ENCODE measurements around the gene CST3.
"Not testable (repeated sequence)": the region's sequence is repeated elsewhere in the genome, so short reads cannot be mapped to it uniquely, and the experiment has no call there.

Gene CST3

DNA sequence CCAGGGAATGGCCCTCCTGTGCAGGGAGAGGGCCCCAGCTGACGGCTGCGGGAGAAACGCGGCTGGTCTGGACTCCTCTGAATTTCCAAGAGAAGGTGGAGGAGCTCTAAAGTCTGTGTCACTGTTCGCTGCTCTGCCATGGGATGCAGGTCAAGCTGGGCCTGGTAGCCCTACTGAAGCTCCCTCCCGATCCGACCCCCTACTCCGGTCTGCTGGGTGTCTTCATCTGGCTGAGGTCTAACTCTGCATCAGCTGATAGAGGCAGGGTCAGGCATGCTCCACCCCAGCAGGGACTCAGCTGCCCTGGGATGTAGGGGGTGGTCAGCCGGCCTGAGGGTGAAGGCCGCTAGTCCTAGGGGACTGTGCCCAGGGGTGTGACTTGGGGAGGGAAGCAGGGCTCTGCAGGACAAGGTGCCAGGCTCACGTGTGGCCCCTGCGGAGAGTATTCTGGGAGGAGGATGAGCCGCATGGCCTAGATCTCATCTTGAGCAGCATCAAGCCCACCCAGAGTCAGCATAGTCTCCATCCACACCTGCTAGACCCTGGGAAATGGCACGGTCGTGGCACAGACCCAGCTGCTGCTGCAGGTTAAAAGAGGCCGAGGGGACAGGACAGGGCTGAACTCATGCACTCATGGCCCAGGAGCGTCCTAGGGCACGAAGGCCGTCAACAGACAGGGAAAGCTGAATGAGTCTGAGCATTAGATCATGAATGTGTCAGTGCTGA is 1.4 kb downstream of the CST3 start:
- peaks cover 7% of the 10 kb centered on the region for H3K4me1 ChIP-seq (ENCODE audit: control insufficient read depth, insufficient read depth, low read length)

DNA sequence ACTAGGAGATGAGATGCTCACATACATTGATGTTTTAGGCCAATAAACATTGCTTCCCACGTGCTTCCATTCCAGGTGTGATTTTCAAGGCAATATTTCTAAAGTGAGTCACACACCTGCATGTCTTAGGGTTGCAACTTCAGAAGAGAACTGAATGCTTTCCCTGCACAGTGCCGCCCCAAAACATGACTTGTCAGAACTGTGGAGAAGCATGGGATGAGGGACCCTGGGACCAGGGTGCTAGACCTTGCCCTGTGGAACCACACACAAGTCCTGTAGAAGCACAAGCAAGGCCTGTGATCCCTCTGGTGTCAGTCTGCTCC is 2.0 kb downstream of the CST3 start:
- not testable (repeated sequence) for H3K27ac ChIP-seq (ENCODE audit: low read depth, low read length); H3K36me3 ChIP-seq (ENCODE audit: control insufficient read depth, insufficient read depth, low read length); H3K27me3 ChIP-seq (ENCODE audit: control insufficient read depth, insufficient read depth, low read length); H3K9ac ChIP-seq (ENCODE audit: low read length); H3K4me1 ChIP-seq (ENCODE audit: control insufficient read depth, insufficient read depth, low read length)
- peak overlapping the region; percentile 83 for H3K4me3 ChIP-seq (ENCODE audit: low read length)

More for the DNA sequence above, 1.4 kb downstream of the CST3 start:
- Histone ChIP-seq H3K4me3 (ENCODE audit: low read length) (peak overlapping the region; percentile 83), H3K27ac (ENCODE audit: low read depth, low read length) (peak overlapping the region; percentile 29), H3K27me3 (ENCODE audit: control insufficient read depth, insufficient read depth, low read length) (no peaks in the 10 kb centered on the region), H3K36me3 (ENCODE audit: control insufficient read depth, insufficient read depth, low read length) (peaks cover 9% of the 10 kb centered on the region), H3K9ac (ENCODE audit: low read length) (no peak overlapping the region)

DNA sequence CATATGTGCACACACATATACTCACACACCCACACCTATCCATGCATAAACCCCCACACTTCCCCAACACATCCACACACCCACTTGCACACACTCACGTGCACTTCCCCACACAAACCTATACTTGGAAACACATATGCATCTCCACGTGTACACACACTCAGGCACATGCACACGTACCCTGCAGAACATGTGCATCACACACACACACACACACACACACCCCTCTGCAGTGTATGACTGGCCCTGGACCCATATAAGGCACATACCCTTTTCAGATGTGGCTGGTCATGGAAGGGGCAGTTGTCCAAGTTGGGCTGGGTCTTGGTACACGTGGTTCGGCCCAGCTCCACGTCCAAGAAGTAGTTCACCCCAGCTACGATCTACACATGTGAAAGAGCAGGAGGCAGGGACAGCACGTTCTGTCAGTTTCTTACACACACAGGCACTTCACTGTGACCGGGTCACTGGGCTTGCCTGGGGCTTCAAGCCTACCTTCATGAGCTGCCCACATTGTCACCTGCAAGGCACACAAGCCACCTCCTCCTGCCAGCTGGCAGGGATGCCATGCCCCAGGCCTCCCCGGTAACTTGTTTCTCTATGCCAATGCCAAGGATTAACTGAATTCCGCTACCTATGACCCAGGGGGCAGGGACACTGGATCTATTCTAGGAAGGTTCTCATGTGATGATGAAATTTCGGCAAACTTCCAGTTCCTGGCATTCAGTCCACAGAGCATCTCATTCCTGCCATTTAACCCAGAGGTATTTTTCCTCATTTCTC is 2.6 kb downstream of the CST3 start:
- peak overlapping the region; percentile 36 for H3K4me3 ChIP-seq (ENCODE audit: low read length)

DNA sequence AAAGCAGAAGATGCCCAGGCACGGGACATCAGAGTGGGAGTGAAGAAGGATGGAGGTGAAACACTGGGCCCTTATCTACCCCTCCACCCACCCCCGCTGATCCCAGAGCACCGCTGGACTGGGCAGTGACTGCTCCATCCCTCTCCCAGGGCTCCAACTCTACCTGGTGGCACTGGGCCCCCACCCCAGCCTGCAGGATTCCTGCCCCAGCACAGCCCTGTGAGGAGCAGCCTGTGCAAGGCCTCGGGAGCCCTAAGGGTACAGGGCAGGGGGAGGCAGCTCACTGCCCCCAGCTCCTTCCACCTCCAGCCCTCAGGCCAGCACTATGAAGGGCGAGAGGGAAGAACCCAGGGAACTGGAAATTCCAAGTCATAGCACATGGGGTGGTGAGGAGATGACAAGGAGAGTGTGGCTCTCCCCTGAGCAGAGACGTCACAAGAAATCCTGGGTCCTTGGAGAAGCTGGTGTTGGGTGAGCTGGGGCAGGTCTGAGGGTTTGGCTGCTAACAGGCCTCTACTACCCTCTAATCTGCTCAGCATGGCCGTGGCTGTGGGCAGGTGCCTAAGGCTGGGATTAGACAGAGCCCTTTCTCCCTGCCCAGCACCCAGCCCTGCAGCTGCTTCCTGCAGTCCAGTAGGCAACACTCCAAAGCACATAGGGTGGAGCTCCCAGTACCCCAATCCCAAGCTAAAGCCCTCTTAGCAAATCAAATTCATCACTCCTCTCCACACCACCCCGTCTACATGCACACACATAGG is 3.5 kb downstream of the CST3 start:
- Histone ChIP-seq H3K4me1 (ENCODE audit: control insufficient read depth, insufficient read depth, low read length) (peaks cover 7% of the 10 kb centered on the region), H3K9ac (ENCODE audit: low read length) (no peak overlapping the region), H3K27ac (ENCODE audit: low read depth, low read length) (no peak overlapping the region), H3K4me3 (ENCODE audit: low read length) (no peak overlapping the region), H3K36me3 (ENCODE audit: control insufficient read depth, insufficient read depth, low read length) (peaks cover 9% of the 10 kb centered on the region), H3K27me3 (ENCODE audit: control insufficient read depth, insufficient read depth, low read length) (no peaks in the 10 kb centered on the region)

More for the DNA sequence above, 2.6 kb downstream of the CST3 start:
- Histone ChIP-seq H3K27ac (ENCODE audit: low read depth, low read length) (no peak overlapping the region), H3K36me3 (ENCODE audit: control insufficient read depth, insufficient read depth, low read length) (peaks cover 9% of the 10 kb centered on the region), H3K4me1 (ENCODE audit: control insufficient read depth, insufficient read depth, low read length) (peaks cover 7% of the 10 kb centered on the region), H3K9ac (ENCODE audit: low read length) (no peak overlapping the region), H3K27me3 (ENCODE audit: control insufficient read depth, insufficient read depth, low read length) (no peaks in the 10 kb centered on the region)

DNA sequence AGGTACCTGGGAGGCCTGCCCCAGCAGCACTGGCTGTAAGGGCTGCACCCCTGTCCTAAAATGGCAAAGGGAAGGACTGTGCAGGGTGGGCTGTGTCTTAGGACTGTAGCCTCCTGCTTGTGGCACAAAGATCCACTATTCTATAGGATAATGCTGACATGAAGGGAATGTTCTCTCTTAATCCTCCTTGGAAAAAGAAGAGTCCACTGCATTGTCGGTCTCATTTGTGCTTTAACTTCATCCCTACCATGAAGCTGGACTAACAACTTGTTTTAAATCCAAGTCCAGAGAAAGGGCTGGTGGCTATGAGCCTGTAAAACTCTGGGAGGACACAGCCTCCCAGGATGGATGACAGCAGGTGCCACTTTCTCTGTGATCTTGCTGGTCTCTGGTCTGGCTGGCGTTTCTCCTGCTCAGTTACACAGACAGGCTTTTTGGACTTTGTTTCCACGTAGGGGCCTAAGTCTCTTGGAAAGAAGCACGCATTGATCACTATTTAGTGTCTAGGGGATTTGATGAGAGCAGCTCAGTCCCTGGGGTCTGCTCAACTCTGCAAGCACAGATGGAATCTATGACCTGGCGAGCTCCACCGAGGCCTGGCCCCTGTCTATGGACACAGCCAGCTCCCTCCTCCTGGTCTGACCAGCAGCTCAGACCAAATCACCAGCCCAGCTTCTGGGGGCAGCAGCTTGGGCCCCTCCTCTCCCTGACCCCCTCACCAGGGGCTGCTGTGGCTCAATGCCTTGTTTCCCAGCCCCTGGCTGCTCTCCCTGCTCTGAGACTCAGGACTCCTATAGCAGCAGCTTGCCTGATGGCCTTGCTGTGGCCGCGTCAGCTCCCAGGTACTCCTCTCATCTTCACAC is 4.8 kb downstream of the CST3 start:
- H3K9ac ChIP-seq (ENCODE audit: low read length) = no peak overlapping the region
- no peak overlapping the region for H3K27ac ChIP-seq (ENCODE audit: low read depth, low read length)
- no peak overlapping the region for H3K4me3 ChIP-seq (ENCODE audit: low read length)
- peaks cover 9% of the 10 kb centered on the region for H3K36me3 ChIP-seq (ENCODE audit: control insufficient read depth, insufficient read depth, low read length)
- no peaks in the 10 kb centered on the region for H3K27me3 ChIP-seq (ENCODE audit: control insufficient read depth, insufficient read depth, low read length)
- H3K4me1 ChIP-seq (ENCODE audit: control insufficient read depth, insufficient read depth, low read length) = peaks cover 7% of the 10 kb centered on the region

DNA sequence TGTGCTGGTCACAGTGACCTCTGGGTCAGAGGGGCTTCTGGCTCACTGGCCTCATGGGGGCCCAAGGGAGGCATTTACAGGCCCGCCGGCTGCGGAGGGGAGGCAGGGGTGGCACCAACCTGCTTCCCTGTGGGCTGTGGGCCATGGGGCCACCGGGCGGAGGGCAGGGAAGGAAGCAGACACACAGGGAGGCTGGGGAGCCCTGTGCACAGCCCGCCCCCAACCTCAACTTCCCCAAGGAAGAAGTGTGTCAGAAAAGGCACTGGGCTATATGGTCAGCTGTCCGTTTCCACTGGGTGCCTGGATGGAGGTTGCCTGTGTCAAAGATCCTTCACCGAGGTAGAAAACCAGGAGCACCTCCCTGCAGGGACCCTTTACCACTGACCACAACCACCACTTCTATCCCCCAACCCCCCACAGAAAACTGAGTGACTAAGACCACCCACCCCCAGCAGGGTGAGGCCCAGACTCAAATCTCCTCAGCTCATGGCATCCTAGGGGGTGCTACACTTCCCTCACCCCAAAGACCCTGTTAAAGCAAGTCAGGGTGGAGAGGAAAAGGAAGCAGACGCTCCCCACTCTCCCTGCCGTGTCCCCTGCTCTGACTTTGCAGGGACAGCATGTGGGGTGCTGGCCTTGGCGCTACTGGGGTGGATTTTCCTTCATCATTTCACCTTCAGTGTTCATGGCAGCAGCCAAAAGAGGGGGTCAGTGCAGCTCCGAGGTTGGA is 5.6 kb downstream of the CST3 start:
- Histone ChIP-seq H3K36me3 (ENCODE audit: control insufficient read depth, insufficient read depth, low read length) (peaks cover 9% of the 10 kb centered on the region), H3K4me1 (ENCODE audit: control insufficient read depth, insufficient read depth, low read length) (peaks cover 7% of the 10 kb centered on the region), H3K27ac (ENCODE audit: low read depth, low read length) (no peak overlapping the region), H3K4me3 (ENCODE audit: low read length) (no peak overlapping the region), H3K27me3 (ENCODE audit: control insufficient read depth, insufficient read depth, low read length) (no peaks in the 10 kb centered on the region), H3K9ac (ENCODE audit: low read length) (no peak overlapping the region)

DNA sequence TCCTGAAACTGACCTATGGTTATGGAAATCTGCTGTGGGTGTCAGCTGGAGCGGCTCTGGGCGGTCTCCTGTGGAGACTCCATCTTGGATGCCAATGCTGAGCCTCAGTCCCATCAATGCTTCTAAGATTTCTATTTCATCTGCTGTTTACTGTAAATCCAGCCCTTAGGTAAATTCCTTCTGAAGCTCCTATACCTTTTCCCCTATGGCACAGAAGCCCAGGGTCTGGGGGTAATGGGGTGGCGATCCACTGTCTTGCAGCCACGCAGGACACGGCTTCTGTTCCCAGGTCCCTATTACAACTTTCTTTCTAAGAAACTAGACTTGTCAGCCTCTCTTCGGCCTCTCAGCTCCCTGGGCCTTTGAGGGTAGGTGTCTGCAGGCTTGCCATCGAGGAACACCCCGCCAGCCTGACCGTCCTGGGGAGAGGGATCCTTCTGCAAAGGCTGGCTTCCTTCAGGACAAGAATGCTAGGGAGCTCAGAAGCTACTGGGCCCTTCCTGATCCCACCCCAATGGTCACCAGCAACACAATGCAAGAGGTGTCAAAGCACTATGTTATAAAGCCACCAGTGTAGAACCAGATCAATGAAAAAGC is 6.4 kb downstream of the CST3 start:
- no peaks in the 10 kb centered on the region for H3K27me3 ChIP-seq (ENCODE audit: control insufficient read depth, insufficient read depth, low read length)
- no peak overlapping the region for H3K9ac ChIP-seq (ENCODE audit: low read length)
- peaks cover 9% of the 10 kb centered on the region for H3K36me3 ChIP-seq (ENCODE audit: control insufficient read depth, insufficient read depth, low read length)
- peaks cover 7% of the 10 kb centered on the region for H3K4me1 ChIP-seq (ENCODE audit: control insufficient read depth, insufficient read depth, low read length)
- no peak overlapping the region for H3K4me3 ChIP-seq (ENCODE audit: low read length)
- no peak overlapping the region for H3K27ac ChIP-seq (ENCODE audit: low read depth, low read length)

DNA sequence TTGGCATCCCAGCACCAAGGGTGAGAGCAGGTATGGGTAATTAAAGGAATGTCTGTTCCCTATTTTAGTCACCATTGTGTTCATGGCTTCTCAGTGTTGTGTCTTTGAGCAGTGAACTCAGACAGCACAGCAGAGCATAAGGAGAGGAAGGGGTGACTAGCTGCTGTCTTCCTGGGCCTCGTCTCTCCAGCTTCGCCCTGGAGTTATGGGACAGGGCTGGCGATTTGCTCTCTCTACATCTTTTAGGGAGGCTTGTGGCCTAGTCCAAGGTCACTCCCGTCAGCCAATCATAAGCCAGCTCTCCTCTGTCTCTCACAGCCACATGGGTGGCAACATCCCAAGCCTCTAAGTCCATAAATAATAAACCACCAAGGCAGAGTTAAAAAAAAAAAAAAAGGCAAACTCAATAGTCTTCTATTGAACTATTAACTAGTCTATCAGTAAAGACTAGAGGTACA is 7.3 kb downstream of the CST3 start:
- Histone ChIP-seq H3K36me3 (ENCODE audit: control insufficient read depth, insufficient read depth, low read length) (peaks cover 9% of the 10 kb centered on the region), H3K4me3 (ENCODE audit: low read length) (no peak overlapping the region), H3K9ac (ENCODE audit: low read length) (no peak overlapping the region), H3K27ac (ENCODE audit: low read depth, low read length) (no peak overlapping the region), H3K4me1 (ENCODE audit: control insufficient read depth, insufficient read depth, low read length) (peaks cover 5% of the 10 kb centered on the region), H3K27me3 (ENCODE audit: control insufficient read depth, insufficient read depth, low read length) (no peaks in the 10 kb centered on the region)

DNA sequence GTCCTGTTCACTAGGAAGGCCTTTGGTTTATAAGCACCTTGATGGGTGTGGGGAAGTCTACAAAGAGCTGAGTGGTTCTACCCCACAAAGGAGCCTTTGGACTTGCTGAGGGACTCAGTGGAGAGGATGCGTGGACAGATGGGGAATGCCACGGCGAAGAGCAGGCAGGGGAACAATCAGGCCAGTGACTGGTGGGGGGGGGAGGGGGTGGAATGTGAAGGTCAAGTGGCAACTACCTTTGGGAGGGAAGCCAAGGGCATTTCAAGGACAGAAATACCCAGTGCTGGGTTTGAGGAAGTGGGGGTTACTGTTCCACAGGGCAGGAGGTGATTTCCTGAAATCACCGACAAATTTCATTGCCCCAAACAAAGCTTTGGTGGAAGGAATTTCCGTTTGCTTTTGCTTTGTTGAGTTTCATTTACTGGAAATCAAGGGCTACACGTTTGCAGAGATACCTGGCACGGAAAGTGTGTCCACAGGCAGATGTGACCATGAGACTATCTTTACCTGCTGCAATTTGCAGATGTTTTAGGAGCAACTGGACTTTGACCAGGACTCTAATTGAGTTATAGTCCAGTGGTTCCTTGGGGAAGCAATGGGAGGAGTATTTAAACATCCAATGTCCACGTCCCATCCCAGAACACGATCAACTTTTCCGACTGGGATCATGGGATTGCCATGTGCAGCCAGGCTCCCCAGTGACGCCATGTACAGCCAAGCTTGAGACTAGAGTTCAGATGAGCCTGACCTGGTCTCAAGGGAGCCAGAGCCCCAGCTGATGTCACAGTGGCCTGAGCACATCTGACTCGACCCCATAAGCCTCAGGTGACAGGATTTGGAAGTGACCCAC is 8.0 kb downstream of the CST3 start:
- Histone ChIP-seq H3K4me1 (ENCODE audit: control insufficient read depth, insufficient read depth, low read length) (peaks cover under 1% of the 10 kb centered on the region), H3K27me3 (ENCODE audit: control insufficient read depth, insufficient read depth, low read length) (no peaks in the 10 kb centered on the region), H3K36me3 (ENCODE audit: control insufficient read depth, insufficient read depth, low read length) (peaks cover 5% of the 10 kb centered on the region), H3K9ac (ENCODE audit: low read length) (no peak overlapping the region), H3K4me3 (ENCODE audit: low read length) (no peak overlapping the region), H3K27ac (ENCODE audit: low read depth, low read length) (no peak overlapping the region)

DNA sequence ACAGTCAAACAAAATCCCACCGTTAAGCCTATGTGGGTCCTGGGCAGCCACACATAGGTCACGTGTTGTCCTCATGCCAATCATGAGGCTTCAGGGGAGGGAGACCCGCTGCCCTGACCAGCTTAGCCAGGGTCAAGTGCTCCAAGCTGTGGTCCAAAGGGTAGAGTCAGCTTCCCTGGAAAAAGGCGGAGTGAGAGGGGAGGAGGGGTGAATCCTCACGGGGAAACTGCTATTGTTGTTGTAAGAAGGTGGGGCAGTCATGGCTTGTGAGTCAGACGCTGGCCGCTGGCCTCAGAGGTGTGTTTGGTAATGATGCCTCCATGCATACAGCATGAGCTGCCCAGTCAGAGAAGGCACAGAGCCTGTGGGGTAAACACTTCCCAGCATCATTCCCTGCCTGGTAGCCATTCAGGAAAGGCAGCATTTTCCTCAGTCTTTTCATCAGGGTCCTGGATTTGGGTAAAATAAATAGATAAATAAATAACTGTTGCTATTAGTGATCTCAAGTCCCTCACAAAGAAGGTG is 8.7 kb downstream of the CST3 start:
- H3K27me3 ChIP-seq (ENCODE audit: control insufficient read depth, insufficient read depth, low read length) = no peaks in the 10 kb centered on the region
- H3K36me3 ChIP-seq (ENCODE audit: control insufficient read depth, insufficient read depth, low read length) = peaks cover 3% of the 10 kb centered on the region
- no peak overlapping the region for H3K4me3 ChIP-seq (ENCODE audit: low read length)
- no peak overlapping the region for H3K27ac ChIP-seq (ENCODE audit: low read depth, low read length)
- H3K4me1 ChIP-seq (ENCODE audit: control insufficient read depth, insufficient read depth, low read length) = peaks cover 1% of the 10 kb centered on the region
- H3K9ac ChIP-seq (ENCODE audit: low read length) = no peak overlapping the region

Data from rectal smooth muscle tissue (tissue), 1 donor.